H9 (cell line): Measurements from ENCODE around the gene PCSK2. TPM values are rescaled to one million over a fixed set of nuclear protein-coding genes. Genes with fewer than 3 reads are reported as not detected.

Experiments used
- DNase-seq: peaks from one replicate; pipeline ENCODE4 v3.0.0-alpha.2; 2017
- H2AFZ ChIP-seq: one replicate; pipeline ENCODE4 v1.6.1; 2013; ENCODE audit warnings: mild to moderate bottlenecking, low read length, control low read depth, moderate library complexity
- H2AK5ac ChIP-seq: 2 replicates; pipeline ENCODE4 v1.6.1; 2013; ENCODE audit warnings: low read length, control low read depth, mixed read lengths; ENCODE audit not compliant: insufficient read length
- H2BK120ac ChIP-seq: one replicate; pipeline ENCODE4 v1.6.1; 2013; ENCODE audit warnings: low read depth, mild to moderate bottlenecking, low read length, control low read depth, inconsistent platforms; ENCODE audit not compliant: poor library complexity, severe bottlenecking
- H2BK12ac ChIP-seq: 2 replicates; pipeline ENCODE4 v1.6.1; 2013; ENCODE audit warnings: low read length, control low read depth, mixed read lengths, low read depth; ENCODE audit not compliant: insufficient read length
- H2BK15ac ChIP-seq: 2 replicates; pipeline ENCODE4 v1.6.1; 2013; ENCODE audit warnings: low read depth, low read length, control low read depth
- H2BK20ac ChIP-seq: one replicate; pipeline ENCODE4 v1.6.1; 2013; ENCODE audit warnings: low read depth, mild to moderate bottlenecking, low read length, control low read depth, inconsistent platforms; ENCODE audit not compliant: poor library complexity, severe bottlenecking
- H2BK5ac ChIP-seq: 2 replicates; pipeline ENCODE4 v1.6.1; 2013; ENCODE audit warnings: low read length, control low read depth, mixed read lengths; ENCODE audit not compliant: insufficient read length
- H3K14ac ChIP-seq: 2 replicates; pipeline ENCODE4 v1.6.1; 2013; ENCODE audit warnings: low read length, control low read depth; ENCODE audit not compliant: insufficient read depth
- H3K18ac ChIP-seq: 2 replicates; pipeline ENCODE4 v1.6.1; 2013; ENCODE audit warnings: low read depth, mild to moderate bottlenecking, mixed read lengths, low read length, control low read depth; ENCODE audit not compliant: insufficient read length
- H3K23ac ChIP-seq: 2 replicates; pipeline ENCODE4 v1.6.1; 2013; ENCODE audit warnings: low read length, control low read depth, mixed read lengths, low read depth; ENCODE audit not compliant: insufficient read length
- H3K23me2 ChIP-seq: 2 replicates; pipeline ENCODE4 v1.6.1; 2013; ENCODE audit warnings: low read depth, mild to moderate bottlenecking, mixed read lengths, low read length, control low read depth; ENCODE audit not compliant: insufficient read length, poor library complexity, severe bottlenecking
- H3K27ac ChIP-seq: 2 replicates; pipeline ENCODE4 v1.5.1; 2013; ENCODE audit warnings: low read length, control low read depth, mixed read lengths, low read depth; ENCODE audit not compliant: insufficient read length
- H3K27me3 ChIP-seq: 2 replicates; pipeline ENCODE4 v1.6.1; 2013; ENCODE audit warnings: low read length, control low read depth, inconsistent platforms; ENCODE audit not compliant: insufficient read depth
- H3K4ac ChIP-seq: 2 replicates; pipeline ENCODE4 v1.6.1; 2013; ENCODE audit warnings: low read depth, mild to moderate bottlenecking, control low read depth, inconsistent platforms, low read length, moderate library complexity
- H3K4me1 ChIP-seq: 2 replicates; pipeline ENCODE4 v1.6.1; 2013; ENCODE audit warnings: low read length, control low read depth, inconsistent platforms; ENCODE audit not compliant: insufficient read depth
- H3K4me2 ChIP-seq: 2 replicates; pipeline ENCODE4 v1.6.1; 2013; ENCODE audit warnings: low read length, control low read depth, mixed read lengths; ENCODE audit not compliant: insufficient read length, insufficient read depth
- H3K56ac ChIP-seq: 2 replicates; pipeline ENCODE4 v1.6.1; 2013; ENCODE audit warnings: low read depth, mild to moderate bottlenecking, mixed read lengths, low read length, control low read depth; ENCODE audit not compliant: insufficient read length
- H3K79me1 ChIP-seq: 2 replicates; pipeline ENCODE4 v1.6.1; 2013; ENCODE audit warnings: low read depth, mild to moderate bottlenecking, moderate library complexity, low read length, control low read depth, inconsistent platforms; ENCODE audit not compliant: insufficient read depth, poor library complexity, severe bottlenecking
- H3K79me2 ChIP-seq: 2 replicates; pipeline ENCODE4 v1.6.1; 2013; ENCODE audit warnings: low read length, control low read depth, inconsistent platforms; ENCODE audit not compliant: insufficient read depth
- H3K9ac ChIP-seq: 2 replicates; pipeline ENCODE4 v1.6.1; 2013; ENCODE audit warnings: low read length, control low read depth, mixed read lengths; ENCODE audit not compliant: insufficient read length; ENCODE audit errors: extremely low read depth
- H3K9me3 ChIP-seq: one replicate; pipeline ENCODE4 v1.6.1; 2013; ENCODE audit warnings: low read depth, low read length, inconsistent platforms; ENCODE audit not compliant: control insufficient read depth
- H3T11ph ChIP-seq: one replicate; pipeline ENCODE4 v1.6.1; 2013; ENCODE audit warnings: mild to moderate bottlenecking, low read length, control low read depth, inconsistent platforms
- H4K20me1 ChIP-seq: one replicate; pipeline ENCODE4 v1.6.1; 2013; ENCODE audit not compliant: control insufficient read depth, insufficient read length, insufficient read depth
- H4K5ac ChIP-seq: 2 replicates; pipeline ENCODE4 v1.6.1; 2013; ENCODE audit warnings: low read depth, mild to moderate bottlenecking, mixed read lengths, low read length, control low read depth; ENCODE audit not compliant: insufficient read length
- H4K8ac ChIP-seq: replicated peaks from 2 replicates; pipeline ENCODE4 v1.6.1; 2013; ENCODE audit warnings: low read length, control low read depth, mixed read lengths, low read depth; ENCODE audit not compliant: insufficient read length
- H4K91ac ChIP-seq: 2 replicates; pipeline ENCODE4 v1.6.1; 2013; ENCODE audit warnings: low read depth, mild to moderate bottlenecking, moderate library complexity, mixed read lengths, low read length, control low read depth; ENCODE audit not compliant: insufficient read length
- H3K27ac Mint-ChIP-seq, 3 experiments: 2 replicates in 2 of 3; 3 replicates in 1 of 3; pipeline ENCODE4 v1.8.0; 2020 to 2021; ENCODE audit warnings: mixed read lengths in 3 of 3, mild to moderate bottlenecking in 1 of 3, moderate library complexity in 1 of 3
- H3K27me3 Mint-ChIP-seq: 2 replicates; pipeline ENCODE4 v1.8.0; 2021; ENCODE audit warnings: low read depth, mild to moderate bottlenecking, moderate library complexity, mixed read lengths
- H3K36me3 Mint-ChIP-seq, 3 experiments: 2 replicates in 2 of 3; 3 replicates in 1 of 3; pipeline ENCODE4 v1.8.0; 2020 to 2021; ENCODE audit warnings: low read depth in 3 of 3, mixed read lengths in 3 of 3; ENCODE audit not compliant: insufficient read depth in 1 of 3
- H3K4me1 Mint-ChIP-seq, 2 experiments: 2 replicates each; pipeline ENCODE4 v1.8.0; 2020; ENCODE audit warnings: mixed read lengths in 2 of 2
- H3K4me3 Mint-ChIP-seq, 2 experiments: 2 replicates in 1 of 2; 3 replicates in 1 of 2; pipeline ENCODE4 v1.8.0; 2020 to 2021; ENCODE audit warnings: mild to moderate bottlenecking in 2 of 2, mixed read lengths in 2 of 2, moderate library complexity in 1 of 2
- H3K9me3 Mint-ChIP-seq, 2 experiments: 2 replicates in 1 of 2; 3 replicates in 1 of 2; pipeline ENCODE4 v1.8.0; 2020; ENCODE audit warnings: mild to moderate bottlenecking in 2 of 2, mixed read lengths in 2 of 2, moderate library complexity in 1 of 2
- WGBS: extraction: QIAGEN DNeasy Blood & Tissue Kit; methylation state at CpG from one replicate; pipeline ENCODE4 v1.1.7; 2013; ENCODE audit warnings: missing lambda C conversion rate, low lambda C conversion rate, mixed read lengths; ENCODE audit not compliant: insufficient read length; ENCODE audit errors: extremely low coverage; 5-methylcytosine and 5-hydroxymethylcytosine counted together
- long read RNA-seq: library from polyadenylated mRNA; unstranded; transcript quantifications from one replicate; pipeline ENCODE4 v2.0.0, GENCODE V29; 2020
- total RNA-seq: library from RNA; stranded (reverse); gene quantifications from 2 replicates; pipeline ENCODE4 v1.2.1, GENCODE V29; 2021
- TF ChIP-seq, protein P1 (sequence below): fragments of 200-600 bp; sonication (generic); conservative IDR thresholded peaks from 3 replicates; pipeline ENCODE4 v1.8.0; 2021; ENCODE audit warnings: antibody characterized with exemption, mild to moderate bottlenecking

Gene PCSK2, protein sequence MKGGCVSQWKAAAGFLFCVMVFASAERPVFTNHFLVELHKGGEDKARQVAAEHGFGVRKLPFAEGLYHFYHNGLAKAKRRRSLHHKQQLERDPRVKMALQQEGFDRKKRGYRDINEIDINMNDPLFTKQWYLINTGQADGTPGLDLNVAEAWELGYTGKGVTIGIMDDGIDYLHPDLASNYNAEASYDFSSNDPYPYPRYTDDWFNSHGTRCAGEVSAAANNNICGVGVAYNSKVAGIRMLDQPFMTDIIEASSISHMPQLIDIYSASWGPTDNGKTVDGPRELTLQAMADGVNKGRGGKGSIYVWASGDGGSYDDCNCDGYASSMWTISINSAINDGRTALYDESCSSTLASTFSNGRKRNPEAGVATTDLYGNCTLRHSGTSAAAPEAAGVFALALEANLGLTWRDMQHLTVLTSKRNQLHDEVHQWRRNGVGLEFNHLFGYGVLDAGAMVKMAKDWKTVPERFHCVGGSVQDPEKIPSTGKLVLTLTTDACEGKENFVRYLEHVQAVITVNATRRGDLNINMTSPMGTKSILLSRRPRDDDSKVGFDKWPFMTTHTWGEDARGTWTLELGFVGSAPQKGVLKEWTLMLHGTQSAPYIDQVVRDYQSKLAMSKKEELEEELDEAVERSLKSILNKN
- 1.5 and 2.8 TPM in 2 replicates for total RNA-seq
- long read RNA-seq, full-length matches to known transcripts, result 11 of 17 reads
- long read RNA-seq, partial matches to known transcripts, result 4 of 17 reads
- long read RNA-seq, other reads (novel, unspliced or antisense), result 2 of 17 reads

DNA sequence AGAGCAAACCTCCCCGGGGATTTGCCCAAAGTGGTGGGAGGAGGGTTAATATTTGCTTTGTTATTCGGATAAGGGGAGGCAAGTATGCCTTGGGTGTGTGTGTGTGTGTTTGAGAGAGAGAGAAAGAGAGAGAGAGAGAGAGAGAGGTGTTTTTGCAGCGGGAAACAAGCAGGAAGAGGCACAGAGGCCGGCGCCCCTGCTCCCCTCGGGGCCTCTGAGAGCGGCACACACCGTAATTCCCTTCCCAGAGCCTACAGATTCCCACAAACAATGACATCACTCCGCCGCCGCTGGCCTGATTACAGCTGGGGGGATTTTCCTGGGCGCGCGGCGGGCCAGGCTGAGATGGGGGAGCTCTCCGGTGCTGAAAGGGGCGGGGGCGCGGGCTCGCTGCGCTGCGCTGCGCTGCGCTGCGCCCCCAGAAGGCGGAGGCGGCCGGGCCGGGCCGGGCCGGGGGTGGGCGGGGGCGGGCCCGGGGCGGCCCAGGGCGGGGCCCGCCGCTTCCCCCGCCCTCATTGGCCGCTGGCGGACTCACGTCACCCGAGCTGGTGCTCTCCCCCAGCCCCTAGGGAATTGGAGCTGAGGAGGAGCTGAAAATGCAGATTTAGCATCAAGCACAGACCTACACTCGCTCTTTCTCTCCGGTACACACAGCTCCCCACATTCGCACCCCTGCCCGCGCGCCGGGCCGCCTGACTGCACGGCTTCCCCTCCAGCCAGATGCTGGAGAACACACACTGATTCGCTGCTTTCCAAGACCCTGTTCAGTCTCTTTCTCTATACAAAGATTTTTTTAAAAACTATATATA lies at the start of gene PCSK2:
Gene PCSK2, plus strand, starts transcription at position 631 of the 809 bp plus-strand sequence. CDS start 266 bp downstream, outside the sequence.
- Histone ChIP-seq H3K79me1 (no peaks in the 10 kb centered on the region), H2AFZ (no peak within 1 kb of the TSS), H3K23ac (no peak within 1 kb of the TSS), H2BK120ac (no peak within 1 kb of the TSS), H2BK12ac (no peak within 1 kb of the TSS), H3K14ac (no peak within 1 kb of the TSS; the same call in 1 of the 2 replicates), H3K56ac (no peak within 1 kb of the TSS), H3K9me3 (no peaks in the 10 kb centered on the region), H3K27ac (no peak within 1 kb of the TSS), H3K79me2 (no peaks in the 10 kb centered on the region), H3K27me3 (peaks cover 18% of the 10 kb centered on the region; the same call in 1 of the 2 replicates), H4K91ac (no peak within 1 kb of the TSS), H3K4me1 (no peaks in the 10 kb centered on the region), H3K18ac (no peak within 1 kb of the TSS), H2BK15ac (no peak within 1 kb of the TSS), H3K4ac (no peak within 1 kb of the TSS), H2BK5ac (no peak within 1 kb of the TSS), H3K4me2 (peak within 1 kb of the TSS; percentile 89), H2BK20ac (no peak within 1 kb of the TSS), H2AK5ac (no peak within 1 kb of the TSS), H3T11ph (no peak within 1 kb of the TSS), H4K5ac (no peak within 1 kb of the TSS), H3K9ac (peak within 1 kb of the TSS; percentile 46), H4K20me1 (no peaks in the 10 kb centered on the region), H3K23me2 (peaks cover 31% of the 10 kb centered on the region), H4K8ac (no peak within 1 kb of the TSS)
- TF ChIP-seq, protein P1, sequence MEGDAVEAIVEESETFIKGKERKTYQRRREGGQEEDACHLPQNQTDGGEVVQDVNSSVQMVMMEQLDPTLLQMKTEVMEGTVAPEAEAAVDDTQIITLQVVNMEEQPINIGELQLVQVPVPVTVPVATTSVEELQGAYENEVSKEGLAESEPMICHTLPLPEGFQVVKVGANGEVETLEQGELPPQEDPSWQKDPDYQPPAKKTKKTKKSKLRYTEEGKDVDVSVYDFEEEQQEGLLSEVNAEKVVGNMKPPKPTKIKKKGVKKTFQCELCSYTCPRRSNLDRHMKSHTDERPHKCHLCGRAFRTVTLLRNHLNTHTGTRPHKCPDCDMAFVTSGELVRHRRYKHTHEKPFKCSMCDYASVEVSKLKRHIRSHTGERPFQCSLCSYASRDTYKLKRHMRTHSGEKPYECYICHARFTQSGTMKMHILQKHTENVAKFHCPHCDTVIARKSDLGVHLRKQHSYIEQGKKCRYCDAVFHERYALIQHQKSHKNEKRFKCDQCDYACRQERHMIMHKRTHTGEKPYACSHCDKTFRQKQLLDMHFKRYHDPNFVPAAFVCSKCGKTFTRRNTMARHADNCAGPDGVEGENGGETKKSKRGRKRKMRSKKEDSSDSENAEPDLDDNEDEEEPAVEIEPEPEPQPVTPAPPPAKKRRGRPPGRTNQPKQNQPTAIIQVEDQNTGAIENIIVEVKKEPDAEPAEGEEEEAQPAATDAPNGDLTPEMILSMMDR, result no peak
- Mint-ChIP-seq H3K36me3 (no peaks in the 10 kb centered on the region), H3K9me3 (no peaks in the 10 kb centered on the region; a peak in 2 of 5 replicates), H3K4me3 (peak within 1 kb of the TSS; percentile 70 to 96), H3K27me3 (peaks cover 70% of the 10 kb centered on the region), H3K27ac (peak within 1 kb of the TSS in 1 of 3 experiments; percentile 55; a peak in 3 of 7 replicates), H3K4me1 (peaks cover 33 to 45% of the 10 kb centered on the region in 2 experiments)
- WGBS, result no CpG with 5 or more reads among the region's 53 CpGs
- DNase-seq, result peak; percentile 91
